Amygdala (tissue), 56 donors: ENCODE results near the gene DUS3L.

Source experiments
- DNase-seq, 56 donors: peaks; one replicate each; lab custom pipeline; 2025; lab: John Stamatoyannopoulos, UW

DUS3L gene, protein sequence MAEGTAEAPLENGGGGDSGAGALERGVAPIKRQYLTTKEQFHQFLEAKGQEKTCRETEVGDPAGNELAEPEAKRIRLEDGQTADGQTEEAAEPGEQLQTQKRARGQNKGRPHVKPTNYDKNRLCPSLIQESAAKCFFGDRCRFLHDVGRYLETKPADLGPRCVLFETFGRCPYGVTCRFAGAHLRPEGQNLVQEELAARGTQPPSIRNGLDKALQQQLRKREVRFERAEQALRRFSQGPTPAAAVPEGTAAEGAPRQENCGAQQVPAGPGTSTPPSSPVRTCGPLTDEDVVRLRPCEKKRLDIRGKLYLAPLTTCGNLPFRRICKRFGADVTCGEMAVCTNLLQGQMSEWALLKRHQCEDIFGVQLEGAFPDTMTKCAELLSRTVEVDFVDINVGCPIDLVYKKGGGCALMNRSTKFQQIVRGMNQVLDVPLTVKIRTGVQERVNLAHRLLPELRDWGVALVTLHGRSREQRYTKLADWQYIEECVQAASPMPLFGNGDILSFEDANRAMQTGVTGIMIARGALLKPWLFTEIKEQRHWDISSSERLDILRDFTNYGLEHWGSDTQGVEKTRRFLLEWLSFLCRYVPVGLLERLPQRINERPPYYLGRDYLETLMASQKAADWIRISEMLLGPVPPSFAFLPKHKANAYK

DNA sequence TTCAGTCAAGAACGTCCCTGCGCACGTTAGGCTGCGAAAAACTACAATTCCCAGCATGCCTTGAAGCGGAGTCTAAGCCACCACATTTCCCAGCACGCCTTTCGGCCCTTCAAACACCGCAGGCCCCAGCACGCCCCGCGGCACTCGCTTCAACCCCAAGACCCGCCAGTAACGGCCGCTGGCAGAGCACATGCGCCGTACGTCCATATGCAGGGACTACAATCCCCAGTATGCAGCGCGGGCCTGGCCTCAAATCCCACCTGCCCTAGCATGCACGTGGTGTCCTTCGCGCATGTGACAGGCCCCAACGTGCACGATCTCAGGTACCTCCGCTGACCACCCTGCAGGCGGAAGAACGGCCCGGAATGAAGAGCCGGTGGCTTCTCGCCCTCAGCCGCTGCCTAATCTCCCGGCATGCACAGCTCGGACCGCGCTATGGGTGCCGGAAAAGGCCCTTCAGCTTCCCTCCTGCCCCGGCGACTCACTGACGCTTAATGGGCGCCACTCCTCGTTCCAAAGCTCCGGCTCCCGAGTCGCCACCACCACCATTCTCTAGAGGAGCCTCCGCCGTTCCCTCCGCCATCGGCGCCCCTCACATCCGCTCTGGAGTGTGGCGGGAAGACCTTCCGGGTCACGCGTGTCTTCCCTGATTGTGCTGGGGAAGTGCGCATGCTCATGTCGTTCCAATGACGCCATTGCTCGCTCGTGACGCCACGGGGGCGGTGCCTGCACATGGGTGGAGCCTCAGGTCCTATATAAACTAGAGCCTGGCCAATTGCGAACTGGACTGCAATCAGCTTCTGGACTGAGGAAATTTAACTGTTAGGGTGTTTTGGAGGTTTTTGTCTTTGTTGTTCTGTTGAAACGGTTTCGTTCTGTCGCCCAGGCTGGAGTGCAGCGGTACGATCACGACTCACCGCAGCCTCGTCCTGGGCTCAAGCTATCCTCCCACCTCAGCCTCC is at the start of gene DUS3L:
Gene DUS3L, minus strand, starts transcription at position 605 of the 962 bp plus-strand sequence. Its CDS starts 22 bp downstream, at position 583.
- DNase-seq: peak; percentile 44 to 98 (median 94)

DNA sequence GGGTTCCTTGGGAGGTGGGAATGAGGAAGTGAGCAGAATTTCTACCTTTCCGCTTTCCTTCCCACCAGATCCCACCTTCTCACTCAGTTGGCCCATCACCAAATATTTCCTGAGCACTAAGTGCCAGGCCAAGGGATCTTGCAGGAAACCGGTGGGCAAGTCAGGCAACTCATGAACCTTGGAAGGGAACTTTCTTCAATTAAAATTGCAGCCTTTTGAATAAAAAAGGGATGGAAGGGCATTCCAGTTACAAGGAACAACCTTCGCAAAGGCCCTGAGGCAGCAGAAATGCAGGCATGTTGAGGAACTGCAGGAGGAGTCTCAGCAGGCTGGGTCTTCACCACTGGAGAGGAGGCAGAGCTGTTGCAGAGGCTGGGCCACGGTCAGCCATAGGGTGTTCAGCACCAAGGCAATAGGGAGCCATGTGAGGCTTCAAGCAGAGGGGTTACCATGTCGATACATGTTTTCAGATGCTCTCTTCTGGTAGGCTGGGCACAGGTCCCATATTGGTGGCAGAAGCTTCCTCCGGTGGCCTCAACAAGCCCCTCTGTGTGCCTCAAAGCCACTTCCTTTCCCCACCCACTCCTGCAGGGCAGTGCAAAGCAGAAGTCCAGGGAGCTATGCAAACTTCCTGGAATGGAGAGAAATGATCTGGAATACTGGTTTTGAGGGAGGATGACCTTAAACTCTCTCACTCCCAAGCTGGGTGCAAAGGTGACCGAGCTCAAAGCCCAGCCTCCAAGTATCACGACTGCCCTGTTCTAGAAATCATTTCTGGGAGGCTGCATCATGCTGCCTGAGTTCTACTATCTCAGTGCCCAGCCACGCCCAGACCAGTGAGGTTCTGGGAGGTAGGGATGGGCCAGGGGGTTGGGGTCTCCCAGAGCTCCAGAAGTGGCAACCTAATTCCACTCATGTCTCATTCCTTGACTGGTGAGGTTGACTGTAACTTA is 48.4 kb upstream of the DUS3L start, which contains the start of gene FUT6:
Gene FUT6, minus strand, starts transcription at position 638 of the 953 bp plus-strand sequence. CDS start 7,135 bp downstream, outside the sequence.
- no peak for DNase-seq

DNA sequence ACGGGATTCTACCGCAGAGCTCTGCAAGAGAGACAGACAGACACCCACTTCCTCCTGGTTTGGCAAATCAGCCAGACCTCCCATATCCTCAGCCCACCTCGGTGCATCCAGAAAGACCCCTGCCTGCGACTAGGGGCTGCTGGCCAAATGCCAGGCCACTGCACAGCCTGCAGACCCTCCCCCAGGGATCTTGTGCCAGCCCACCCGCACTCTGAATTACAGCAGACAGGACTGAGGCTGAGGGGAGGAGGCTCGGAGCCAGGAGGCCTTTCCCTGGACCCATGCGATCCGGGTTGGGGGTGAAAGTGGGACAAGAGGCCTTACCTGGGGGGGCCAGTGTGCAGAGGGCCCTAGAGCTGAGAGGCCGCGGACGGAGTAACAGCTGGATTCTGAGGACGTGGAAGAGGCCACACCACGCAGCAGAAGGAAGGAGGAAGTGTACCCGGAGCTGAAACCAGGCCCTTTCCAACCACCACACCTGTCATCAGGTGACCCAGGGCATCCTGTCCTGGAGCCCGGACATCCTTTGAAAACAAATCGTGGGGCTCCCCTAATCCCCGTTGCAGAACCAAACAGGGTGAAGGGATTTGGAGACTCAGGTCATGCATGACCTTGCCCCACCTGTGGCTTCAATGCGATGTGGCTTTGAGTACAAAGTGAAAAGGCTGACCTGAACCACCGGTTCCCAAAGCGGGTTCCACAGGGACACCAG is 47.5 kb upstream of the DUS3L start:
- no peak for DNase-seq

DNA sequence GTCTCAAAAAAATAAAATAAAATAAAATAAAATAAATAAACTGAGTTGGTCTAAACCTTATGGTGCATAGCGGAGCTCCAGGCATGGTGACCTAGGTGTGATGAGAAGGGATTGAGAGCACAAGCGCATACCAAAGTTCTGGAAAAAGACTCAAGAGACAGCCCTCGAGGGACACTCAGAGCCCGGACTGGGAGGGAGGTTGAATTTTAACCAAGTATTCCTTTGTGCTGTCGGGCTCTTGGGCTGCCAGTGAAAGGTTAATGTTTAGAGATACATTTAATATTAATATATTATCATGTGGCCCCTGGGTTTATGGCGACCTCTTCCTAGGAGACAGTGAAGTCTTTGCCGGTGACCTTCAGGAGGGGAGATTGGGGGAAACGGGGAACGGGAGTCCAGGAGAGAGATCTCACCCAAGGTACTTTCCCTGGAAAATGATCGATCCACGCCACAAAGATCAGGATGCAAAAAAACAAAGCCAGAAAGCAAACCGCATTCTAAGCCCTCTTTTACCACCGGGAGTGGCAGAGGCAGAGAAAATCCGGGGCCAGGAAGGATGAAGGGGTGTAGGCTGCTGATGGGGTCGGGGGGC is 46.9 kb upstream of the DUS3L start:
- no peak for DNase-seq

GRCh38 chr19:5832527-5833216 is 41.7 kb upstream of the DUS3L start:
- no peak for DNase-seq

- no peak for DNase-seq
Measured at GRCh38 chr19:5832061-5832460, 41.1 kb upstream of the DUS3L start.

- no peak for DNase-seq
Measured at GRCh38 chr19:5831159-5831558, 40.2 kb upstream of the DUS3L start.

GRCh38 chr19:5829567-5830310 is 38.8 kb upstream of the DUS3L start:
- no peak for DNase-seq

DNA sequence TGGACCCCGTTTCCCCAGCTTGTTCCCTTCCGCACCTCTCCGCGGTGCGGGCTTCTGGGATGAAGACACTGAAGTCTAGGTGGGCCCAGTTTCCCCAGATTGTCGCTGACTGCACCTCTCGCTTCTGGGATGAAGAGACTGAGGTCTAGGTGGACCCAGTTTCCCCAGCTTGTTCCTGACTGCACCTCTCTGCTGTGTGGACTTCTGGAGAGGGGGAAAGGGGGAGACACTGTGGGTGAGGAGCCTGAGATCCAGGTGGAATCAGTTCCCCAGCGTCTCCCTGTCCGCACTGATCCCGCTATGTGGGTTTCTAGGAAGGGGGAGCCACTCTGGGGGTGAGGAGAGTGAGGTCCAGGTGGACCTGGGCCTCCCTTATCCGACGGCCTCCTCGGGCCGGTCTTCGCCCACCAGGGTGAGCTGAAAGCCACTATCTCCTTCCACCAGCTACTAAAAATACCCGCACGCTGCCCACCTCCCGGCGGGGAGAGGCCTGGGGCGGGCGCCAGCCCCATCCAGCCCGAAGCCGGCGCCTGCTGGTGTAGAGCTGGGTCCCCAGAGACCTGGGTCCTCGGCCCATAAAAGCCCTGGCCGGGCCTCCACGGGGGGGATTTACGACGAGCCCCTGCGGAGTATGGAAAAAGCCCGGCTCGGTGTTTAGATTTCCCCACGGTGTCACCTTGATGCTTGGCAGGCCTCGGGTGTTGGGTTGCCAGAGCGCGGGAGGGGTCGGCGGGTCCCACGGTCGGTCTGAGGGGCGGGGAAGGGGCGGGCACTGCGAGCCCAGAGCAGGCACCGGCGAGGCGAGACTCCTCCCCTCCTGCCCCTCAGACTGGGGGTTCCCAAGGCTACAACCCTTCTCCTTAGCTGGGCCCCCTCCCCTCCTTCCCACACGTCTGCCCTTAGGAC is 38.0 kb upstream of the DUS3L start:
- peak in 1 of 56 donors; percentile 24 for DNase-seq

- peak in 51 of 56 donors; percentile 3 to 86 (median 66) for DNase-seq
Measured at GRCh38 chr19:5827891-5828660, 37.1 kb upstream of the DUS3L start.

GRCh38 chr19:5827342-5827890 is 36.5 kb upstream of the DUS3L start:
- DNase-seq: no peak

DNA sequence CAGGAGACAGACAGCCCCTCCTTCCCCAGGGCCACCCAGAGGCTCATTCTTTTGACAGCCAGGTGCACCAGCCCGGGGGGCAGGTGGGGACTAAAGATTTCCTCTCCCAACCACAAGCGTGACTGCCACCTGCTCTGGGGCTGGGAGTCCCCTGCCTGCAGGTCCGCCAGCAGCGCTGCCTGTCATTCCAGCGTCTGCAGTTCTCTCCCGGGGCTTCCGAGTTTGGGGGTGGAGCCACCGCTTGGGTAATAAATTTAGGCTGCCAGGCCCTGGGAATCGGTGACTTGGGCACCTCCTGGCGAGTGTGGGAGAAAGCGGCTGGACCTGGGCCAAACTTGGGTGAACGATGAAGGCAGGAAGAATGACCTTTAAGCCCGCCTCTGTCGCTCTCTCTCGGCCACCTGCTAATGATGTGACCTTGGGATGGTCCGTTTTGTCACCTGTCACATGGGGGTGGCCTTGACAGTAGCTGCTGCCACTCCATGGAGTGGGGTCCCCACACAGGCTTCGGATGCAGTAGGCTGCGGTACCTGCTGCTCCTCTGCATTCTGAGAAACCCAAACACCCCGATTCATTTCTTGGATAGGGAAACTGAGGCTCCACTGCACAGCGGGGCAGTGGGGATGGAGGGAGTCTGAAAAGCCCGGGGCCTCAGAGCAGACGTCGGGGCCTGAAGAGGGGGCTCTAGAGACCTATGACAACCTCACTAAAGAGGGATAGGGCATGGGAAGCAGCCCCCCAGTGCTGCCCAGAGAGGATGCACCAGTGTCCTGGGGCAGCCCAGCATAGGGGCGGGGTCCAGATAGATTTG is 35.8 kb upstream of the DUS3L start:
- DNase-seq: peak in 6 of 56 donors; percentile 1 to 27 (median 12)

DNA sequence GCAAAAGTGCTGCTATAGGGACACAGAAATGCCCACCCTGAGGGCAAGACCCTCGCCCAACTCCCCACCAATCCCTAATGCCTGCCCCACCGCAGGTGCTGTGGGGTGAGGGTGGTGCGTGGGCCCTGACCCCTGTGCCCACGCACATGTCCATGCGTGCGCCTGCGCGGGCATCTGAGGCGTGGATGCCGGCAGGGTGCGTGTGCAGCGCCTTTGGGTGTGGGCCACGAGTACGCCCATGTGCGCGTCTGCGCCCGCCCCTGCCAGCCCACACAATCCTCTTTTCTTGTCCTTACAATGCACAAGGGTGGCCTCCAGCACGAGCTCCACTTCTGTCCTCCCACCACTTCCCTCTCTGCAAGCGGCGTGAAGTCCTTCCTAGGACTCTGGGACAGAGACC is 34.2 kb upstream of the DUS3L start:
- peak in 11 of 56 donors; percentile 5 to 51 (median 14) for DNase-seq

DNA sequence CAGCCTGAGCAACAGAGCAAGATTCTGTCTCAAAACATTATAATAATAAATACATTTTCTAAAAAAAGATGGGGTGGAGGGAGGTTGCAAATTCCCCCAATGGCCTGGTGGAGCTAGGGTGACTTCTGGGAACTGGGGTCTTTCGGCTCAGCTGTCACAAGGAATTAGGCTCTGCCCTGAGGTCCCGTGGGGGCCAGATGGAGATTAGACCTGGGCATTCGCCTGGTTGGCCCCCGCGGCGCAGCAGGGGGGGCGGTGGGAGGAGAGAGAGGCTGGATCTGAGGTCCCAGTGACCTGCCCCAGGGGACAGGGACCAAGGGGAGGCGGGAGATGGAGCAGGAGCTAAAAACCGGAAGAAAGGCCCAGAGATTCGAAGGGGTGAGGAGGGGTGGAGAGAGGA is 33.8 kb upstream of the DUS3L start:
- DNase-seq: peak in 1 of 56 donors; percentile 9
